Measurements from ENCODE around the gene FGD5.

DNA sequence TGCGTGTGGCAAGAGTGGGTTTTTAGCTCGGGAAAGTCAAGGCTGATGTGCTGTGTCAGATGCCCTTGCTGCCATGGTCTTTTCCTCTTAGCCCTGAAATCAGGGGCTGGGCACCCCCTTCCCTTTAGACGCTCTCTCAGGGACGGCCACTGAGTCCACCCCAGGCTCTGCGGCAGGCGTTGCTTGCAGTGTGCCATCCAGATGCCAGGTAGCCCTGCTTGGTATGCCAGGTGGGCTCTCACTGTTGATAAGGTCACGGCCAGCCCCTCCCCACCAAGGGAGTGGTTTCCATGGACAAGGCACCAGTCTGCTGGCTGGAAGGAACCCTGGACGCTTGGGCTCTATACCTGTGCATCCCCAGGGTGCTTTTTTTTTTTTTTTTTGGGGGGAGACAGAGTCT lies 24.6 kb downstream of the FGD5 start:
- TF ChIP-seq, protein P1, sequence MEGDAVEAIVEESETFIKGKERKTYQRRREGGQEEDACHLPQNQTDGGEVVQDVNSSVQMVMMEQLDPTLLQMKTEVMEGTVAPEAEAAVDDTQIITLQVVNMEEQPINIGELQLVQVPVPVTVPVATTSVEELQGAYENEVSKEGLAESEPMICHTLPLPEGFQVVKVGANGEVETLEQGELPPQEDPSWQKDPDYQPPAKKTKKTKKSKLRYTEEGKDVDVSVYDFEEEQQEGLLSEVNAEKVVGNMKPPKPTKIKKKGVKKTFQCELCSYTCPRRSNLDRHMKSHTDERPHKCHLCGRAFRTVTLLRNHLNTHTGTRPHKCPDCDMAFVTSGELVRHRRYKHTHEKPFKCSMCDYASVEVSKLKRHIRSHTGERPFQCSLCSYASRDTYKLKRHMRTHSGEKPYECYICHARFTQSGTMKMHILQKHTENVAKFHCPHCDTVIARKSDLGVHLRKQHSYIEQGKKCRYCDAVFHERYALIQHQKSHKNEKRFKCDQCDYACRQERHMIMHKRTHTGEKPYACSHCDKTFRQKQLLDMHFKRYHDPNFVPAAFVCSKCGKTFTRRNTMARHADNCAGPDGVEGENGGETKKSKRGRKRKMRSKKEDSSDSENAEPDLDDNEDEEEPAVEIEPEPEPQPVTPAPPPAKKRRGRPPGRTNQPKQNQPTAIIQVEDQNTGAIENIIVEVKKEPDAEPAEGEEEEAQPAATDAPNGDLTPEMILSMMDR (IDR thresholded peaks at IDR 0.05): no peak
- TF ChIP-seq POLR2A (IDR thresholded peaks at IDR 0.05) (no peak), POLR2AphosphoS5 (IDR thresholded peaks at IDR 0.05) (no peak), EP300 (IDR thresholded peaks at IDR 0.05) (no peak)

All from stomach (tissue), 4 donors.